Ovary (tissue), 9 donors: ENCODE measurements around the gene ANTXR1. TPM values are rescaled to one million over a fixed set of nuclear protein-coding genes. Genes with fewer than 3 reads are reported as not detected.

Source experiments
- DNase-seq, 5 donors: peaks; one replicate each; pipeline ENCODE4 v3.0.0-alpha.2; 2019 to 2020
- H3K27ac ChIP-seq, 2 donors: fragments of 200-600 bp; one replicate each; pipeline versions ENCODE4 v1.5.1 to v1.8.0; 2019 to 2022
- H3K27me3 ChIP-seq: fragments of 200-600 bp; one replicate; pipeline ENCODE4 v1.8.0; 2022
- H3K36me3 ChIP-seq: fragments of 200-600 bp; sonication (generic); one replicate; pipeline ENCODE4 v1.5.1; 2019
- H3K4me1 ChIP-seq: one replicate; pipeline ENCODE4 v1.8.1; 2013; ENCODE audit warnings: mild to moderate bottlenecking, moderate library complexity; ENCODE audit not compliant: insufficient read depth
- H3K4me3 ChIP-seq: fragments of 200-600 bp; sonication (generic); one replicate; pipeline ENCODE4 v1.5.1; 2017
- H3K9me3 ChIP-seq, 2 donors: fragments of 200-600 bp in 1 of 2; sonication (generic) in 1 of 2; one replicate each; pipeline versions ENCODE4 v1.5.1 to v1.8.1; 2013 to 2019; ENCODE audit warnings: mild to moderate bottlenecking in 1 of 2, moderate library complexity in 1 of 2
- CTCF ChIP-seq, 3 donors: fragments of 450-650 bp in 2 of 3; fragments of 200-600 bp in 1 of 3; IDR thresholded peaks; one replicate each; pipeline versions ENCODE4 v1.5.1 to v1.8.0; 2016 to 2022; ENCODE audit warnings: antibody characterized with exemption in 3 of 3, mild to moderate bottlenecking in 1 of 3
- EP300 ChIP-seq: sonication (generic); formaldehyde crosslinking; IDR thresholded peaks from one replicate; pipeline ENCODE4 v1.6.1; 2017; ENCODE audit warnings: antibody characterized with exemption
- POLR2A ChIP-seq: fragments of 450-650 bp; IDR thresholded peaks from one replicate; pipeline ENCODE4 v1.6.1; 2017; ENCODE audit warnings: antibody characterized with exemption, mild to moderate bottlenecking, moderate library complexity
- WGBS, 3 donors: extraction: QIAGEN DNeasy Blood & Tissue Kit in 1 of 3; methylation state at CpG; one replicate each; pipeline versions ENCODE4 v1.1.5 to v1.1.7; 2013 to 2017; 5-methylcytosine and 5-hydroxymethylcytosine counted together
- intact Hi-C, 4 donors: fragments of 100-400 bp; cut with DNase I; formaldehyde crosslinking; loops; one replicate each; pipeline versions ENCODE4 v1.11.0 to v1.15.1; 2022 to 2023
- polyA plus RNA-seq, 2 donors: library from polyadenylated mRNA; stranded (reverse); fragments of 200-250 nt in 1 of 2; fragments of 350-450 nt in 1 of 2; fragmentation: Illumina TruSeq in 1 of 2; extraction: RNeasy Lipid Tissue Mini Kit (QIAGEN cat#74804) in 1 of 2; gene quantifications; one replicate each; pipeline ENCODE4 v1.2.3, GENCODE V29; 2013 to 2014
- total RNA-seq, 7 donors: library from RNA; depleted of rRNA in 2 of 7; stranded (reverse); fragments of >200 nt in 2 of 7; fragmentation: NEBNext Ultra II Directional in 3 of 7; extraction: Animal tissue kit (Norgen Biotek cat#: 25700) in 3 of 7; gene quantifications; one replicate each; pipeline versions ENCODE4 v1.1.0 to v1.2.4, GENCODE V29; 2016 to 2023
- donor health status: DM: no; HTN: no; CAD: no; lungs with moderate emphysema.
- donor health status: DM: no; HTN: no; CAD: no.
- donor health status: Bipolar disorder and iron deficiency.
- donor health status: DM: yes; HTN: yes; CAD: no.
- donor health status: DM: no; HTN: no; CAD: no.
- donor health status: DM: yes; HTN: yes; CAD: no.

ANTXR1 gene
- total and polyA plus RNA-seq, 9 donors, result 73.0 to 276 (median 152) TPM

GRCh38 chr2:69124343-69124742 is 111.4 kb downstream of the ANTXR1 start:
- H3K9me3 ChIP-seq, result no peaks in the 10 kb centered on the region
- H3K4me1 ChIP-seq, result no peaks in the 10 kb centered on the region
- H3K27ac ChIP-seq, result no peak overlapping the region
- no peak for TF ChIP-seq POLR2A
- no peak for TF ChIP-seq EP300
- no peak for TF ChIP-seq CTCF (IDR thresholded peaks at IDR 0.05)
- no peak for DNase-seq
- no peaks in the 10 kb centered on the region for H3K27me3 ChIP-seq
- no peaks in the 10 kb centered on the region for H3K36me3 ChIP-seq
- H3K4me3 ChIP-seq, result no peak overlapping the region
- WGBS, 3 donors, result 88 to 93% (median 90%) methylated on average over 4 of the region's 4 CpGs
- intact Hi-C loops, result loop anchor here in 1 of 4 donors (10.0 kb wide), 1 partner anchor 110 kb away; the partner anchor contains the start of gene ANTXR1

- no peak for DNase-seq
- H3K4me3 ChIP-seq, result no peak overlapping the region
- no peaks in the 10 kb centered on the region for H3K27me3 ChIP-seq
- no peaks in the 10 kb centered on the region for H3K4me1 ChIP-seq
- intact Hi-C loops, result loop anchor here in 1 of 4 donors (10.0 kb wide), 1 partner anchor 111 kb away; the partner anchor contains the start of gene ANTXR1
- no peaks in the 10 kb centered on the region for H3K9me3 ChIP-seq
- 93 to 98% (median 95%) methylated on average over 3 of the region's 3 CpGs for WGBS, 3 donors
- H3K27ac ChIP-seq, result no peak overlapping the region
- TF ChIP-seq POLR2A (no peak), CTCF (IDR thresholded peaks at IDR 0.05) (no peak), EP300 (no peak)
- no peaks in the 10 kb centered on the region for H3K36me3 ChIP-seq
Observed at GRCh38 chr2:69125816-69126215, 112.8 kb downstream of the ANTXR1 start.

GRCh38 chr2:69126341-69126740 is 113.4 kb downstream of the ANTXR1 start:
- H3K9me3 ChIP-seq, result no peaks in the 10 kb centered on the region
- DNase-seq, result no peak
- intact Hi-C loops, result loop anchor here in 1 of 4 donors (10.0 kb wide), 1 partner anchor 112 kb away; the partner anchor contains the start of gene ANTXR1
- no peaks in the 10 kb centered on the region for H3K4me1 ChIP-seq
- no peak overlapping the region for H3K4me3 ChIP-seq
- H3K36me3 ChIP-seq, result no peaks in the 10 kb centered on the region
- H3K27ac ChIP-seq, result no peak overlapping the region
- TF ChIP-seq POLR2A, result no peak
- TF ChIP-seq CTCF (IDR thresholded peaks at IDR 0.05), result no peak
- no peak for TF ChIP-seq EP300
- no peaks in the 10 kb centered on the region for H3K27me3 ChIP-seq

GRCh38 chr2:69131452-69131851 is 118.5 kb downstream of the ANTXR1 start:
- no peak for TF ChIP-seq EP300
- no peak for TF ChIP-seq CTCF (IDR thresholded peaks at IDR 0.05)
- no peak overlapping the region for H3K4me3 ChIP-seq
- no peaks in the 10 kb centered on the region for H3K9me3 ChIP-seq
- H3K27ac ChIP-seq, result no peak overlapping the region
- no peaks in the 10 kb centered on the region for H3K27me3 ChIP-seq
- no peak for DNase-seq
- intact Hi-C loops, result no loop called here
- H3K4me1 ChIP-seq, result no peaks in the 10 kb centered on the region
- no peaks in the 10 kb centered on the region for H3K36me3 ChIP-seq
- 98 to 99% (median 98%) methylated on average over 6 of the region's 6 CpGs for WGBS, 3 donors
